ENCODE results near the gene ARHGAP30. TPM values are rescaled to one million over a fixed set of nuclear protein-coding genes. Genes with fewer than 3 reads are reported as not detected.

The ARHGAP30 gene
- polyA plus RNA-seq, 1 of the 3 experiments (the other 2 are of a cell fraction): not detected

DNA sequence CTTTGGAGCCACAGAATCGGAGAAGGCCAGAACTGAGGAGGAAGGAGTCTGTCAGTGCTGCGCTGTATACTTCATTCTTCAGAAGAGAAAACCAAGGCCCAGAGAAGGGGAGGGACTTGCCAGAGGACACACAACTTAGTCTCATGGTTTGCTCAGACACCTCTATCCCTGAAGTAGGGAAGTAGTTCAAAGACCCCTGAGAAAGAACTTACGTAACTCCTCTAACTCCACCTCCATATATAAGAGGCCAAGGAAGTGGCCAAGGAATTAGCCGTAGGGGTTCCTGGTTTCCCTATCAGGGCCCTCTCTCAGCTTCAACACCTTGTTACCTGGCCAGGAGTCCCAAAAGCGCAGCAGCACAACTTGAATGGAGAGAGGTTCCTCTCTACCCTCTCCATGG is 20.2 kb upstream of the ARHGAP30 start:
- POLR2A ChIA-PET: no interaction called here

DNA sequence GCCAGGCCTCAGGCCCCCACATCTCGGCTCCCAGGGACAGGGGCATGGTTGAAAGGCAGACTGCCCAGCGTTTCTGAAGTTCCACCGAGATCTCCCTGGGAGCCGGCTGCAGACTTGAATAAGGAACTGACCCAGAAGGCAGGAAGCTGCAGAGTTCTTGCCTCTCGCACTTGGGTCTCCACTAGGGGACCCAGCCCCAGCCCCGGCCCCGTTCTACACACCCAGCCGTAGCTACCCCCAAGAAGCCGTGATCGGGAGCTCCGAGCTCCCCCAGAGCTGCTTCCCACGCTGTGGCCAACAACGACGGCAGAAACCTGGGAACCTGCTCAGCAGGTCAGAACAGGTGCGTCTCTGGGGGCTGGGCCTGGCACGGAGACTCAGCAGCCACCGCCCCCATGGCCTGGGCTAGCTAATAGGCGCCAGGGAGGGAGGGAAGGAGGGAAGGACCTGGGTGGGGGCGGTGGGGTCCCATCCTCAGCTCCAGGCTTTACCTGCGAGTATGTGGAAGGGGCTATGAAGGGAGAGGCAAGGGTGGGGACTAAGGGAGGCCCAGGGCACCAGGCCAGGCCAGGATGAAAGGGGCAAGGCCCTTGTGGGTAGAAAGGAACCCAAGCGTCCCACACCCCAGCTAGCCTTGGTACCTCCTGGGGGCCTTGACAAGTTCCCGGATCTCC is 19.7 kb upstream of the ARHGAP30 start, which contains the start of gene NECTIN4:
TSS of gene NECTIN4 (minus strand) at position 308 of the 674 bp plus-strand sequence. CDS start at position 46, 262 bp downstream.
- Histone ChIP-seq H3K9ac (no peak within 1 kb of the TSS), H3K79me2 (ENCODE audit: insufficient read depth) (no peaks in the 10 kb centered on the region), H3K4me3 (ENCODE audit: low read depth in 2 of 2, low read length in 1 of 2) (no peak within 1 kb of the TSS), H3K4me2 (no peak within 1 kb of the TSS), H3F3A (replicated peaks; ENCODE audit: insufficient read depth) (no peaks in the 10 kb centered on the region), H2AFZ (ENCODE audit: low read depth) (no peak within 1 kb of the TSS), H3K9me3 (no peaks in the 10 kb centered on the region), H3K27me3 (ENCODE audit: insufficient read depth) (no peaks in the 10 kb centered on the region), H3K4me1 (ENCODE audit: control insufficient read depth in 1 of 2, insufficient read depth in 2 of 2, low read depth in 1 of 2, low read length in 1 of 2) (peaks cover 0 to 11% of the 10 kb centered on the region in 2 experiments; a peak in 1 of 4 replicates), H3K36me3 (replicated peaks in 1 of 2; ENCODE audit: control insufficient read depth in 1 of 2, insufficient read depth in 2 of 2, low read length in 1 of 2) (no peaks in the 10 kb centered on the region), H3K27ac (ENCODE audit: low read depth in 2 of 2, low read length in 1 of 2) (no peak within 1 kb of the TSS), H3K9me2 (no peaks in the 10 kb centered on the region), H4K20me1 (ENCODE audit: insufficient read depth) (no peaks in the 10 kb centered on the region)
- TF ChIP-seq, protein P1, sequence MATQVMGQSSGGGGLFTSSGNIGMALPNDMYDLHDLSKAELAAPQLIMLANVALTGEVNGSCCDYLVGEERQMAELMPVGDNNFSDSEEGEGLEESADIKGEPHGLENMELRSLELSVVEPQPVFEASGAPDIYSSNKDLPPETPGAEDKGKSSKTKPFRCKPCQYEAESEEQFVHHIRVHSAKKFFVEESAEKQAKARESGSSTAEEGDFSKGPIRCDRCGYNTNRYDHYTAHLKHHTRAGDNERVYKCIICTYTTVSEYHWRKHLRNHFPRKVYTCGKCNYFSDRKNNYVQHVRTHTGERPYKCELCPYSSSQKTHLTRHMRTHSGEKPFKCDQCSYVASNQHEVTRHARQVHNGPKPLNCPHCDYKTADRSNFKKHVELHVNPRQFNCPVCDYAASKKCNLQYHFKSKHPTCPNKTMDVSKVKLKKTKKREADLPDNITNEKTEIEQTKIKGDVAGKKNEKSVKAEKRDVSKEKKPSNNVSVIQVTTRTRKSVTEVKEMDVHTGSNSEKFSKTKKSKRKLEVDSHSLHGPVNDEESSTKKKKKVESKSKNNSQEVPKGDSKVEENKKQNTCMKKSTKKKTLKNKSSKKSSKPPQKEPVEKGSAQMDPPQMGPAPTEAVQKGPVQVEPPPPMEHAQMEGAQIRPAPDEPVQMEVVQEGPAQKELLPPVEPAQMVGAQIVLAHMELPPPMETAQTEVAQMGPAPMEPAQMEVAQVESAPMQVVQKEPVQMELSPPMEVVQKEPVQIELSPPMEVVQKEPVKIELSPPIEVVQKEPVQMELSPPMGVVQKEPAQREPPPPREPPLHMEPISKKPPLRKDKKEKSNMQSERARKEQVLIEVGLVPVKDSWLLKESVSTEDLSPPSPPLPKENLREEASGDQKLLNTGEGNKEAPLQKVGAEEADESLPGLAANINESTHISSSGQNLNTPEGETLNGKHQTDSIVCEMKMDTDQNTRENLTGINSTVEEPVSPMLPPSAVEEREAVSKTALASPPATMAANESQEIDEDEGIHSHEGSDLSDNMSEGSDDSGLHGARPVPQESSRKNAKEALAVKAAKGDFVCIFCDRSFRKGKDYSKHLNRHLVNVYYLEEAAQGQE (IDR thresholded peaks at IDR 0.05; ENCODE audit: low read depth, low read length): no peak
- no peak for TF ChIP-seq YY1 (IDR thresholded peaks at IDR 0.05; ENCODE audit: low read depth)
- TF ChIP-seq FOXJ3 (CRISPR knock-in tag; IDR thresholded peaks at IDR 0.05): no peak
- no peak for TF ChIP-seq TCF12 (IDR thresholded peaks at IDR 0.05)
- TF ChIP-seq MXI1 (IDR thresholded peaks at IDR 0.05; ENCODE audit: low read depth, low read length): no peak
- TF ChIP-seq POLR2AphosphoS5 (IDR thresholded peaks at IDR 0.05; ENCODE audit: low read depth, low read length): no peak
- TF ChIP-seq, protein P2, sequence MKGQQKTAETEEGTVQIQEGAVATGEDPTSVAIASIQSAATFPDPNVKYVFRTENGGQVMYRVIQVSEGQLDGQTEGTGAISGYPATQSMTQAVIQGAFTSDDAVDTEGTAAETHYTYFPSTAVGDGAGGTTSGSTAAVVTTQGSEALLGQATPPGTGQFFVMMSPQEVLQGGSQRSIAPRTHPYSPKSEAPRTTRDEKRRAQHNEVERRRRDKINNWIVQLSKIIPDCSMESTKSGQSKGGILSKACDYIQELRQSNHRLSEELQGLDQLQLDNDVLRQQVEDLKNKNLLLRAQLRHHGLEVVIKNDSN (IDR thresholded peaks at IDR 0.05; ENCODE audit: borderline replicate concordance, low read depth): no peak
- TF ChIP-seq RAD21 (IDR thresholded peaks at IDR 0.05; ENCODE audit: low read length): no peak
- TF ChIP-seq, protein P3, sequence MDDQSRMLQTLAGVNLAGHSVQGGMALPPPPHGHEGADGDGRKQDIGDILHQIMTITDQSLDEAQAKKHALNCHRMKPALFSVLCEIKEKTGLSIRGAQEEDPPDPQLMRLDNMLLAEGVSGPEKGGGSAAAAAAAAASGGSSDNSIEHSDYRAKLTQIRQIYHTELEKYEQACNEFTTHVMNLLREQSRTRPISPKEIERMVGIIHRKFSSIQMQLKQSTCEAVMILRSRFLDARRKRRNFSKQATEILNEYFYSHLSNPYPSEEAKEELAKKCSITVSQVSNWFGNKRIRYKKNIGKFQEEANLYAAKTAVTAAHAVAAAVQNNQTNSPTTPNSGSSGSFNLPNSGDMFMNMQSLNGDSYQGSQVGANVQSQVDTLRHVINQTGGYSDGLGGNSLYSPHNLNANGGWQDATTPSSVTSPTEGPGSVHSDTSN (IDR thresholded peaks at IDR 0.05): no peak
- TF ChIP-seq NFIC (IDR thresholded peaks at IDR 0.05; ENCODE audit: borderline replicate concordance): no peak
- POLR2A ChIA-PET: no interaction called here
- no peak for DNase-seq
- 85% methylated on average over 11 of the region's 22 CpGs for whole genome bisulfite sequencing (ENCODE audit: low lambda C conversion rate)
- CTCF ChIA-PET: interaction anchor here (0.6 to 22.7 kb wide), 3 partner anchors 7 to 19 kb away, joined by 3 to 198 read pairs (median 4); partner anchors contain the start of gene KLHDC9

More for the DNA sequence above, 20.2 kb upstream of the ARHGAP30 start:
- CTCF ChIA-PET: no interaction called here
- DNase-seq: no peak
- Histone ChIP-seq H3K4me1 (ENCODE audit: control insufficient read depth in 1 of 2, insufficient read depth in 2 of 2, low read depth in 1 of 2, low read length in 1 of 2) (peaks cover 0 to 10% of the 10 kb centered on the region in 2 experiments; a peak in 1 of 4 replicates), H3K36me3 (replicated peaks in 1 of 2; ENCODE audit: control insufficient read depth in 1 of 2, insufficient read depth in 2 of 2, low read length in 1 of 2) (no peaks in the 10 kb centered on the region), H4K20me1 (ENCODE audit: insufficient read depth) (no peaks in the 10 kb centered on the region), H3K27ac (ENCODE audit: low read depth in 2 of 2, low read length in 1 of 2) (no peak overlapping the region), H2AFZ (ENCODE audit: low read depth) (no peak overlapping the region), H3K27me3 (ENCODE audit: insufficient read depth) (no peaks in the 10 kb centered on the region), H3K4me3 (ENCODE audit: low read depth in 2 of 2, low read length in 1 of 2) (no peak overlapping the region), H3F3A (replicated peaks; ENCODE audit: insufficient read depth) (no peaks in the 10 kb centered on the region), H3K9me3 (no peaks in the 10 kb centered on the region), H3K79me2 (ENCODE audit: insufficient read depth) (no peaks in the 10 kb centered on the region), H3K9ac (no peak overlapping the region), H3K4me2 (no peak overlapping the region), H3K9me2 (no peaks in the 10 kb centered on the region)
- WGBS (ENCODE audit: low lambda C conversion rate): 100% methylated on average over 5 of the region's 5 CpGs
- no peak for TF ChIP-seq FOXM1 (IDR thresholded peaks at IDR 0.05; ENCODE audit: low read depth)
- TF ChIP-seq, protein P4, sequence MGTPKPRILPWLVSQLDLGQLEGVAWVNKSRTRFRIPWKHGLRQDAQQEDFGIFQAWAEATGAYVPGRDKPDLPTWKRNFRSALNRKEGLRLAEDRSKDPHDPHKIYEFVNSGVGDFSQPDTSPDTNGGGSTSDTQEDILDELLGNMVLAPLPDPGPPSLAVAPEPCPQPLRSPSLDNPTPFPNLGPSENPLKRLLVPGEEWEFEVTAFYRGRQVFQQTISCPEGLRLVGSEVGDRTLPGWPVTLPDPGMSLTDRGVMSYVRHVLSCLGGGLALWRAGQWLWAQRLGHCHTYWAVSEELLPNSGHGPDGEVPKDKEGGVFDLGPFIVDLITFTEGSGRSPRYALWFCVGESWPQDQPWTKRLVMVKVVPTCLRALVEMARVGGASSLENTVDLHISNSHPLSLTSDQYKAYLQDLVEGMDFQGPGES (IDR thresholded peaks at IDR 0.05; ENCODE audit: low read depth, low read length): no peak

Data from SK-N-SH (cell line).